Stimulated activated CD4-positive, alpha-beta T cell treated with anti-CD3 and anti-CD28 coated beads, Interleukin-4, amount 100 ng/mL, for 24 hours (primary cell): ENCODE measurements around the gene DSC2.

Experiments
- DNase-seq: peaks from one replicate; pipeline ENCODE4 v3.0.0-alpha.2; 2020

Gene DSC2

GRCh38 chr18:31097666-31098065 lies 4.6 kb downstream of the DSC2 start:
- no peak for DNase-seq

GRCh38 chr18:31093880-31094279 lies 8.3 kb downstream of the DSC2 start:
- DNase-seq, result no peak

GRCh38 chr18:31093294-31093693 lies 8.9 kb downstream of the DSC2 start:
- DNase-seq, result no peak

GRCh38 chr18:31091350-31091749 lies 10.9 kb downstream of the DSC2 start:
- DNase-seq, result no peak

DNA sequence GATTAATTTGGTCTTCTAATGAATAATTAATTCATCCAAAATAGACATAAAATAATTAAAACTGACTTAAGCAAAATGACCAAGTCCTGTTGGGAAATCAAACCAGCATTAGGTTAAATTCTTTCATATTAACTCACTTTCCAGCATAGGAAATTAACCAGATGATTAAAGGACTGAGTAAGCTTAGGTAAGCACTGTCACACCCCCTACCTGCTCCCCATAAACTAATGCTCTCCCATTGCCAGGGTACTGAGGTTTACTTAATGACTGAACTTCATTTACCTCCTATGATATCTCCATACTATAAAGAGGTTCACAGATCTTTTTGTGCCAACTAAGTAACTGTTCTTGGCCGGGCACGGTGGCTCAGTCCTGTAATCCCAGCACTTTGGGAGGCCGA lies 13.7 kb downstream of the DSC2 start:
- no peak for DNase-seq

GRCh38 chr18:31079973-31080372 lies 22.2 kb downstream of the DSC2 start:
- DNase-seq, result no peak

GRCh38 chr18:31077878-31078277 lies 24.3 kb downstream of the DSC2 start:
- no peak for DNase-seq

- DNase-seq, result no peak
These were observed 30.0 kb downstream of the DSC2 start for GRCh38 chr18:31072175-31072574.

- DNase-seq, result no peak
These were observed 32.0 kb downstream of the DSC2 start for GRCh38 chr18:31070206-31070605.

DNA sequence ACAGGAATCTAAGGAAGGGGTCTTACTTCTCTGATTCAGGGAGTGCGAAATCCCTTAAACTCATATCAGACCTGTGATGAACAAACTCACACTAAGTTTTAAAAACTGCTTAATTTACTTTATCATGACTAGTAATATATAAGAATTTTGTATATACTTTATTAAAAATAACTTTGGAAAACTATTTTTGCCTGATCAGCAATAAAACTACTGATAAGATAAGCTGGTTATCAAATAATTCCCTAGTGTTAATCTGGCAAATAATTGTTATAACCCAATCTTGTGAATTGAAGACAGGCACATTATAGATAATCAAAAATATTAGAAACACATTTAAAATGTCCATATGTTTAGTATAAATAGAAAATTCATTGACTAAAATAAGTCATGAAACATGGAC lies 36.0 kb downstream of the DSC2 start:
- no peak for DNase-seq

DNA sequence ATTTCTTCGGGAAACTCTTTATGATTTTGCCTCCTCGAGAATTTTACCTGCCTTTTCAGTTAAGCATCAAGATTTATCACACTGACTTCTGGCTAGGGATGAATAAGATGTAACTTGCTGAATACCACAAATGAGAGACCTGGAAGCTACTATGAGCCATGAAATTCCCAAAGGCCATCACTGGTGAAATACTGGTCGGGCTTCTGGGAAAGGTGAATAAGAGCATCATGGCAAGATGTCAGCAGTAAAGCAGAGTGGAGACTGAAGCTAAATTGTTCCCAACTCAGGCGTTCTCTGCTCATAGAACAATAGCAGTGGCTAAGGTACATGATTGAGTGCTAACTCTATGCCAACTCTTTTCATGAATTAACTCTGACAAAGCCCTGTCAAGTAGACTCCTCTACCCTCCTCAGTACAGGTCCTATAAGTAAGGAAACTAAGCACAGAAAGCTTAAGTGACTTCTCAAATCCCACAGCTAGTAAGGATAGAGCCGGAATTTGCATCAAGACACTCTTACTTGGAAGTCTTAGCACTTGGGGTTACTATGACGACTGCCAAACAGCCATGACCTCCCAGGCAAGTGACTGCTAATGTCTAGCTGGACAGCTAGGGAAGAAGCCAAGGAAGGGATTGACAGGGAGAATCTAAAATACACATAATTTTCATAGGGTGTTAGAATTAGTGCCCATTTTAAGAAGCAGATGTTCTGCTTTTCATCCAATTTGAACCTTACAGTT lies 37.0 kb downstream of the DSC2 start:
- no peak for DNase-seq

DNA sequence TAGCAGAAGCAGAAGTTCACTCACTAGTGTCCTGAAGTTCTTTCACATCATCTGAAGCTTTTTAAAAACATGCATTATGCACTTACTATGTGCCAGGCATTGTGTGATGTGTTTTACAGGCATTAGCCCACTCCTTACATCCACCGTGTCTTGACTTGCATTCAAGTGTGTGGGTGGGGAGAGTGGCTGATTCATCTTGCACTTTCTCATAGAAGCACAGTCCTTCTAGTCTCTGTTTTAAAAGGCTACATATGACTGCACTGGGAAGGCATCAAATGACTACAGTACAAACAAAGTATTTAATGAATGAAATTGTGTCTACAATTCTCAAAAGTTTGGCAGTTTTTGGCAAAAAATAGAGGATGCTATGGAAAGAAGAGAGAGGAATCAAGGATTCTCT lies 38.1 kb downstream of the DSC2 start:
- no peak for DNase-seq

- DNase-seq, result no peak
These were observed 40.3 kb downstream of the DSC2 start for GRCh38 chr18:31061945-31062344.

DNA sequence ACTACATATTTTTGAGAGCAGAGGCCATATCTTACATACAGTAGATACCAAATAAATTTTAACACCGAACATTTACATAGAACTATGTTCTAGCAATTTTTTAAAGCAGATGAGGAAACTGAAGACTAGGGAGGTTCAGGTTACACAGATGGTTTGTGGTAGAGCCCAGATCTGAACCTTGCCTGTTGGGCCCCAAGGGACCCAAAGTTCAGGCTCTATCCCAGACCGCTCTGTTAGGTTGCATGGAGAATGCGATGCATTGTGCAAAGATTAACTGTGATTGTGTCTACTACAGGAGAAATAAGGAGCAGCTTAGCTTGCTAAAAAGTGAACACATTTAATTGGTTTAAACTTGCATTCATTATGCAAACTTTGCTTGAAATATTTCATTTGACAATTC lies 43.3 kb downstream of the DSC2 start:
- DNase-seq, result no peak

DNA sequence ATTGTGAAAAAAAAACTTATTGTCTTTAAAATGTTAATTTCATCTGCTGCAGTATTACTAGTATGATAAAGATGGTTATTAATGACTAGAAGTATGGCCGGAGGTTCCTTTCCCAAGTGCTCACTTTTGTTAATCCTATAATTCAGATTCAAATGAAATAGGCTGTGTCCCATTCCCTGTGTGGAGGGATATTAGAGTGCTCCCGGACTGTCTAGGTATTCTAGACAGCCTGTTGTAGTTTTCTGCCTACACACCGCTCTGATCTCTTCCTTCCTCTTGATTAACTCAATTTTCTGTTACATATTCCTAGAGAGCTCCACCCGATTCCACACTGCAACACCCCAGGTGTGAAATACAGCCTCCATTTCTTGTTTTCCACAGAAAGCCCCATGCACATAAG lies 44.3 kb downstream of the DSC2 start:
- no peak for DNase-seq

DNA sequence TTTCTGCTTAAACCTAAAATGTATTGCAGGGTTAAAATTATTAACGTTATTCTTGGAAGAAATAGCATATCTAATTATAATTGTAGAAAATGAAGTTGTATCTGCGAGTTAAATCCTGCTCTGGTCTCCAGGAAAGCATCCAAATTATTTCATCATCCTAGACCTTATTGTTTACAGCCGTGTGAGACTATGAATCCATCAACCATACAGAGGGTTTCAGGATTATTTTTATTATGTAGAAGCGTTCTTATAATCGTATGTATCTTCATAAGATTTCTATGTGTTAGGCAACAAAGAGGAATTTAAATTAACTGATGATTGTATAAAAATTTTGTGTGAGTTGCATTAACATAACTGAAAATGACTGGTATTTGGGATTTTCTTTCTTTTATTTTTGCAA lies 45.2 kb downstream of the DSC2 start:
- no peak for DNase-seq

DNA sequence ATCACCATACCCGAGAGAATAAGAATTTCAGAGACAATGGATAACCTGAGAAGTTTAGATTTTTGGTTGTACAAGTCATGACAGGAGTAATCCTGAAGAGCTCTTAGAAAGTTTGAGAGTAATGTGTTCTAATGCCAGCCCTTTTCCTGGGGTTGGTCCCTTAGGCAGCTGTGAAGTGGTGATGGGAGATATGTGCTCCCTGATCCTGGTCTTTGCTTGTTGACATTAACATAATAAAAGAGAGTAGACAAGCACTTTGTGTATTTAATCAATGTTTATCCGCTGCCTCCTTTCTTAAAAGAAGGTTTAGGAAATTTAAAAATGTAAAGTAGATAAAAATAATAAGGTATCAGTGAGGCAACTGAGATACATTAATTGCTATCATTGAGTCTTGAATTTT lies 45.9 kb downstream of the DSC2 start:
- DNase-seq, result no peak

GRCh38 chr18:31050635-31051034 lies 51.6 kb downstream of the DSC2 start:
- no peak for DNase-seq

- no peak for DNase-seq
These were observed 53.0 kb downstream of the DSC2 start for GRCh38 chr18:31049189-31049588.

- no peak for DNase-seq
These were observed 54.0 kb downstream of the DSC2 start for GRCh38 chr18:31048216-31048615.

DNA sequence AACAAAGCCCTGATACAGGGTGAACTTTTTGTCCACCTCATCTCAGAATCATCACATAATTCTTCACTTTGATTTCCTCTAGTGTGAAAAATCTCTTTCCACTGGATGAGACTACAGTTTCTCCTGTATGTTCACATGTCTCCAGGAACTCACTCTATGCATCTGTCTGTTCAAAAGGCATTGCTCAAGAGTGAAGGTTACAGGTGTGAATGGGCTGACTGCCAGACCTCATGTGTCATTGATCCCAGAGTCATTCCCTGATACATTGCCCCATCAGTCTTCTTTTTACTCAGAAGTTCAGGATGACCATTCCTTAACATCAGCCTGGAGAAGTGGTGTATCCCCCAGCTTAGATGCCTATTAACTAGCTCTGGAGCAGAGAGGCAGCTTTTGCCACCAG lies 55.3 kb downstream of the DSC2 start:
- no peak for DNase-seq

- DNase-seq, result no peak
These were observed 56.6 kb downstream of the DSC2 start for GRCh38 chr18:31045599-31045998.

- DNase-seq, result no peak
These were observed 57.3 kb downstream of the DSC2 start for GRCh38 chr18:31044926-31045325.

DNA sequence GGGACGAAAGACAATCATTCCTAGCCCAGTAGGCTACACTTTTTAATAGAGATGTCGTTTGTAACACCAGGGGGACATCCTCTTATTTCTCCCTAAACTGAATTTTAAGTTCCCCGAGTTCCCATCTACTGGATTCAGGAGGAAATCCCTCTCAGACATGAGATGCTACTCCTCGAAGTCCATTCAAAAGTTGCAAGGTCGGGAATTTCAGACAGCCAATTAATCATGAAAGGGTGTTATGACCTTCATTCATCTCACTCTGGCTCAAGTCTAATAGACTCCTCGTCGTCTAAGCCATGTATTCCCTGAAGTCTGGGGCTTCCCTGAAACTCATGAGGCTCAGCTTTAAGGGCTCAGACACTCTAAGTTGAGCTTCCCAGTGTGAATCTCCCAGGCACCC lies 58.5 kb downstream of the DSC2 start:
- DNase-seq, result no peak

GRCh38 chr18:31042406-31043181 lies 59.6 kb downstream of the DSC2 start, which contains the start of gene DSC3:
TSS of gene DSC3 (minus strand) at chr18:31042742. CDS start at chr18:31042660, 82 bp downstream.
- no peak for DNase-seq
